ENCODE data around the gene LAMA2. TPM values are rescaled to one million over a fixed set of nuclear protein-coding genes. Genes with fewer than 3 reads are reported as not detected.

Gene LAMA2
- total RNA-seq, 1 experiment from 2014 or later, result 4.2 TPM

DNA sequence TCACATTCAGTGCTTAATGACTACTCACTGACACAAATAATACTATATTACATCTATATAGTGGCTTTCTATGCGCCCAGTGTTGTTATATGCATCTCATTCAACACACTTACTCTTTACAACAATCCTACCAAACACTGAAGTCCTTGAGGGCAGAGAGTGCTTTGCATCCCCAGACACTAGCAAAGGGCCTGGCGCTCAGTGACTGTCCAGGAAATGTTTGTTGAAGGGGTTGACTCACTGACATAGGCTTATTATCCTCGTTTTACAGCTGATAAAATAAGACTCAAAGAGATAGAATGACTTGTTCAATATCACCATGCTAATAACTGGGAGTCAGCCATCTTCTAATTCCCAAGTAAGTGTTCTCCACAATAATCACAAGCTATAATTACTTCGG, 663.8 kb downstream of the LAMA2 start:
- Histone ChIP-seq H3K4me2 (ENCODE audit: insufficient read depth, insufficient read length, low read length) (no peak overlapping the region), H3K56ac (ENCODE audit: insufficient read length, low read depth, low read length) (no peak overlapping the region), H4K8ac (replicated peaks; ENCODE audit: insufficient read length, low read depth, low read length) (no peak overlapping the region), H2BK15ac (ENCODE audit: low read depth, low read length) (no peak overlapping the region), H2AK5ac (ENCODE audit: insufficient read length, low read length) (no peak overlapping the region), H3K27me3 (ENCODE audit: insufficient read depth, low read length) (no peaks in the 10 kb centered on the region), H3K23ac (ENCODE audit: insufficient read length, low read depth, low read length) (no peak overlapping the region), H2BK12ac (ENCODE audit: insufficient read length, low read depth, low read length) (no peak overlapping the region), H4K91ac (ENCODE audit: insufficient read length, low read depth, low read length) (no peak overlapping the region), H3K9me3 (ENCODE audit: control insufficient read depth, low read depth, low read length) (no peaks in the 10 kb centered on the region), H3K18ac (ENCODE audit: insufficient read length, low read depth, low read length) (no peak overlapping the region), H3K79me1 (ENCODE audit: insufficient read depth, low read depth, low read length, poor library complexity, severe bottlenecking) (no peaks in the 10 kb centered on the region), H3K23me2 (ENCODE audit: insufficient read length, low read depth, low read length, poor library complexity, severe bottlenecking) (no peaks in the 10 kb centered on the region), H2BK5ac (ENCODE audit: insufficient read length, low read length) (no peak overlapping the region), H3K79me2 (ENCODE audit: insufficient read depth, low read length) (no peaks in the 10 kb centered on the region), H2AFZ (ENCODE audit: low read length) (no peak overlapping the region), H2BK20ac (ENCODE audit: low read depth, low read length, poor library complexity, severe bottlenecking) (no peak overlapping the region), H3K27ac (ENCODE audit: insufficient read length, low read depth, low read length) (no peak overlapping the region), H4K20me1 (ENCODE audit: control insufficient read depth, insufficient read depth, insufficient read length) (no peaks in the 10 kb centered on the region), H3K14ac (ENCODE audit: insufficient read depth, low read length) (no peak overlapping the region), H4K5ac (ENCODE audit: insufficient read length, low read depth, low read length) (no peak overlapping the region), H3T11ph (ENCODE audit: low read length) (no peak overlapping the region), H3K9ac (ENCODE audit: extremely low read depth, insufficient read length, low read length) (no peak overlapping the region), H2BK120ac (ENCODE audit: low read depth, low read length, poor library complexity, severe bottlenecking) (no peak overlapping the region), H3K4ac (ENCODE audit: low read depth, low read length) (no peak overlapping the region), H3K4me1 (ENCODE audit: insufficient read depth, low read length) (no peaks in the 10 kb centered on the region)
- DNase-seq, result no peak
- Mint-ChIP-seq H3K36me3 (ENCODE audit: insufficient read depth in 1 of 3, low read depth in 3 of 3) (no peaks in the 10 kb centered on the region), H3K4me3 (no peak overlapping the region), H3K4me1 (no peaks in the 10 kb centered on the region), H3K27ac (no peak overlapping the region), H3K27me3 (ENCODE audit: low read depth) (no peaks in the 10 kb centered on the region), H3K9me3 (no peaks in the 10 kb centered on the region)
- no peak for TF ChIP-seq CTCF (conservative IDR thresholded peaks at IDR 0.05)
- no CpG with 5 or more reads among the region's 4 CpGs for WGBS (ENCODE audit: extremely low coverage, insufficient read length, low lambda C conversion rate)
